A673 (cell line): ENCODE data around the gene MYO1H. TPM values are rescaled to one million over a fixed set of nuclear protein-coding genes. Genes with fewer than 3 reads are reported as not detected.

Source experiments
- BruUV-seq: library from RNA; stranded (reverse); fragments of 400-500 nt; replicated peaks from 2 replicates; lab custom pipeline; 2021; lab: Mats Ljungman, UMichigan
- CTCF ChIA-PET: fragments of 300-600 bp; sonication (Branson Sonifier 250); formaldehyde crosslinking; loops from one replicate; lab custom pipeline; 2022; ENCODE audit warnings: antibody characterized with exemption; lab: Charles Lee
- POLR2A ChIA-PET: fragments of 300-600 bp; sonication (Branson Sonifier 250); formaldehyde crosslinking; loops from one replicate; lab custom pipeline; 2022; ENCODE audit warnings: antibody characterized with exemption; ENCODE audit not compliant: low non-redundant PET; lab: Charles Lee
- DNase-seq: peaks from one replicate; pipeline ENCODE4 v3.0.0-alpha.2; 2015; ENCODE audit warnings: low spot score
- H3K27ac ChIP-seq: fragments of 200-600 bp; sonication (generic); 2 replicates; pipeline ENCODE4 v1.5.1; 2016; ENCODE audit warnings: mixed run types, low read depth, mild to moderate bottlenecking, mixed read lengths, antibody characterized with exemption, low read length; ENCODE audit not compliant: poor library complexity, severe bottlenecking
- H3K27me3 ChIP-seq: fragments of 200-600 bp; sonication (generic); replicated peaks from 2 replicates; pipeline ENCODE4 v1.6.1; 2017; ENCODE audit warnings: mixed run types, low read depth, mild to moderate bottlenecking, mixed read lengths, antibody characterized with exemption, low read length; ENCODE audit not compliant: insufficient read depth, poor library complexity
- H3K36me3 ChIP-seq: fragments of 200-600 bp; sonication (generic); 2 replicates; pipeline ENCODE4 v1.6.1; 2016; ENCODE audit warnings: mixed run types, mild to moderate bottlenecking, mixed read lengths, antibody characterized with exemption, low read length; ENCODE audit not compliant: insufficient read depth, poor library complexity, severe bottlenecking
- H3K4me1 ChIP-seq: fragments of 200-600 bp; sonication (generic); 2 replicates; pipeline ENCODE4 v1.6.1; 2017; ENCODE audit warnings: mixed run types, mild to moderate bottlenecking, mixed read lengths, antibody characterized with exemption, low read length; ENCODE audit not compliant: insufficient read depth, poor library complexity, severe bottlenecking
- H3K4me3 ChIP-seq: fragments of 200-600 bp; sonication (generic); 2 replicates; pipeline ENCODE4 v1.5.1; 2016; ENCODE audit warnings: low read depth, mixed run types, mild to moderate bottlenecking, mixed read lengths, low read length; ENCODE audit not compliant: poor library complexity, severe bottlenecking
- H3K9me3 ChIP-seq: fragments of 200-600 bp; sonication (generic); 2 replicates; pipeline ENCODE4 v1.6.1; 2016; ENCODE audit warnings: mixed run types, low read depth, mild to moderate bottlenecking, mixed read lengths, antibody characterized with exemption, low read length; ENCODE audit not compliant: poor library complexity, severe bottlenecking
- EZH2 ChIP-seq: fragments of 200-600 bp; sonication (generic); IDR thresholded peaks from 2 replicates; pipeline ENCODE4 v1.6.1; 2017; ENCODE audit warnings: borderline replicate concordance, low read depth, mild to moderate bottlenecking, mixed read lengths, antibody characterized with exemption, low read length; ENCODE audit not compliant: poor library complexity, severe bottlenecking
- intact Hi-C: fragments of 100-400 bp; cut with micrococcal nuclease; formaldehyde crosslinking; loops from one replicate; pipeline ENCODE4 v1.10.0; 2022; ENCODE audit not compliant: unreplicated experiment
- total RNA-seq: library from RNA; stranded (reverse); gene quantifications from 2 replicates; pipeline ENCODE4 v1.2.3, GENCODE V29; 2021
- TF ChIP-seq, protein P1 (sequence below): fragments of 300-800, 200-600 bp; sonication (generic); conservative IDR thresholded peaks from 2 replicates; pipeline ENCODE4 v1.5.1; 2017; ENCODE audit warnings: low read depth, mild to moderate bottlenecking, antibody characterized with exemption, low read length, moderate library complexity, mixed read lengths

MYO1H gene
- total RNA-seq, 1 experiment from 2014 or later = not detected

- intact Hi-C loops = no loop called here
- Histone ChIP-seq H3K9me3 (no peaks in the 10 kb centered on the region), H3K4me1 (peaks cover 32% of the 10 kb centered on the region), H3K36me3 (peaks cover 36% of the 10 kb centered on the region), H3K27ac (no peak overlapping the region), H3K27me3 (no peaks in the 10 kb centered on the region), H3K4me3 (no peak overlapping the region)
- CTCF ChIA-PET = no interaction called here
- TF ChIP-seq, protein P1, sequence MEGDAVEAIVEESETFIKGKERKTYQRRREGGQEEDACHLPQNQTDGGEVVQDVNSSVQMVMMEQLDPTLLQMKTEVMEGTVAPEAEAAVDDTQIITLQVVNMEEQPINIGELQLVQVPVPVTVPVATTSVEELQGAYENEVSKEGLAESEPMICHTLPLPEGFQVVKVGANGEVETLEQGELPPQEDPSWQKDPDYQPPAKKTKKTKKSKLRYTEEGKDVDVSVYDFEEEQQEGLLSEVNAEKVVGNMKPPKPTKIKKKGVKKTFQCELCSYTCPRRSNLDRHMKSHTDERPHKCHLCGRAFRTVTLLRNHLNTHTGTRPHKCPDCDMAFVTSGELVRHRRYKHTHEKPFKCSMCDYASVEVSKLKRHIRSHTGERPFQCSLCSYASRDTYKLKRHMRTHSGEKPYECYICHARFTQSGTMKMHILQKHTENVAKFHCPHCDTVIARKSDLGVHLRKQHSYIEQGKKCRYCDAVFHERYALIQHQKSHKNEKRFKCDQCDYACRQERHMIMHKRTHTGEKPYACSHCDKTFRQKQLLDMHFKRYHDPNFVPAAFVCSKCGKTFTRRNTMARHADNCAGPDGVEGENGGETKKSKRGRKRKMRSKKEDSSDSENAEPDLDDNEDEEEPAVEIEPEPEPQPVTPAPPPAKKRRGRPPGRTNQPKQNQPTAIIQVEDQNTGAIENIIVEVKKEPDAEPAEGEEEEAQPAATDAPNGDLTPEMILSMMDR = no peak
- no peak for TF ChIP-seq EZH2
- POLR2A ChIA-PET = no interaction called here
- BruUV-seq = no TSS peak
- DNase-seq = no peak
Measured at GRCh38 chr12:109459247-109459646, 111.5 kb downstream of the MYO1H start.

- peaks cover 40% of the 10 kb centered on the region for H3K4me1 ChIP-seq
- BruUV-seq = no TSS peak
- no peak for TF ChIP-seq EZH2
- TF ChIP-seq, protein P1 = no peak
- intact Hi-C loops = loop anchor here (5.0 kb wide), 1 partner anchor 603 kb away; the partner anchor contains the start of gene SSH1
- POLR2A ChIA-PET = interaction anchor here (0.5 kb wide), 1 partner anchor 1402 kb away, joined by 3 read pairs; no protein-coding TSS in a partner anchor
- CTCF ChIA-PET = interaction anchor here (0.5 kb wide), 1 partner anchor 33 kb away, joined by 4 read pairs; no protein-coding TSS in a partner anchor
- no peak for DNase-seq
- peak overlapping the region; percentile 98 for H3K27ac ChIP-seq
- H3K36me3 ChIP-seq = peaks cover 26% of the 10 kb centered on the region
- no peaks in the 10 kb centered on the region for H3K9me3 ChIP-seq
- H3K27me3 ChIP-seq = no peaks in the 10 kb centered on the region
- H3K4me3 ChIP-seq = no peak overlapping the region
Measured at GRCh38 chr12:109460538-109460937, 112.8 kb downstream of the MYO1H start.

- peak overlapping the region; percentile 98 for H3K27ac ChIP-seq
- CTCF ChIA-PET = interaction anchor here (0.5 kb wide), 1 partner anchor 34 kb away, joined by 4 read pairs; no protein-coding TSS in a partner anchor
- H3K4me1 ChIP-seq = peaks cover 40% of the 10 kb centered on the region
- intact Hi-C loops = loop anchor here (5.0 kb wide), 1 partner anchor 604 kb away; the partner anchor contains the start of gene SSH1
- no peaks in the 10 kb centered on the region for H3K9me3 ChIP-seq
- no peak for DNase-seq
- POLR2A ChIA-PET = interaction anchor here (0.5 kb wide), 2 partner anchors 15 to 1402 kb away, joined by 3 to 4 read pairs; no protein-coding TSS in a partner anchor
- no peak overlapping the region for H3K4me3 ChIP-seq
- peaks cover 18% of the 10 kb centered on the region for H3K36me3 ChIP-seq
- H3K27me3 ChIP-seq = no peaks in the 10 kb centered on the region
- no peak for TF ChIP-seq EZH2
- TF ChIP-seq, protein P1 = no peak
- no TSS peak for BruUV-seq
Measured at GRCh38 chr12:109461049-109461845, 113.5 kb downstream of the MYO1H start.
